SKM-1 (cell line): Measurements from ENCODE around the gene CARMIL3.
"Not testable (repeated sequence)": the region's sequence is repeated elsewhere in the genome, so short reads cannot be mapped to it uniquely, and the experiment has no call there.

Experiments used
- DNase-seq: peaks from one replicate; lab custom pipeline; 2025; ENCODE audit not compliant: unreplicated experiment; lab: John Stamatoyannopoulos, UW

CARMIL3 gene

DNA sequence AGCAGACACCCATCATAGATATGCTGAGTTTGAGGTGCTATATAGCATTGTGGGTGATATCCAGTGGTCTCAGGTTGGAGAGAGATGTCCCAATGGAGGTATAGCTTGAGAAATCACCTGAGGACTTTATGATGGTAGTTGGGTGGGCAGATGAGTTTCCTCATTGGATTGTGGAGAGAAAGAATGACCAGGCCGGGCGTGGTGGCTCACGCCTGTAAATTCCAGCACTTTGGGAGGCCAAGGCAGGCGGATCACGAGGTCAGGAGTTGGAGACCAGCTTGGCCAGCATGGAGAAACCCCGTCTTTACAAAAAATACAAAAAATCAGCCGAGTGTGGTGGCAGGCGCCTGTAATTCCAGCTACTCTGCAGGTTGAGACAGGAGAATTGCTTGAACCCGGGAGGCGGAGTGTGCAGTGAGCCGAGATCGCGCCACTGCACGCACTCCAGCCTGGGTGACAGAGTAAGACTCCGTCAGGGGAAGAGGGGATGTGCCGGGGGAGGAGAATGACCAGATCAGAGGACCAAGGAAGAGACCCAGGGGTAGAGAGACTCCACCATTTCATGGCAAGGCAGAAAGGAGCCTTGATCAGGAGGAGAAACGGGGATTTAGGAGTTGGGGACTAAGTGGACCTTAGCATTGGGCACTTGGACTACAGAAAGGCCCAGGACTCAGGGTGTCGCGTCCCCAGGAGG, 41.5 kb downstream of the CARMIL3 start:
- no peak for DNase-seq

- DNase-seq = peak; percentile 34
Measured at GRCh38 chr14:24093901-24094840, 42.4 kb downstream of the CARMIL3 start, which contains the start of gene PCK2. PCK2 (plus strand) TSS chr14:24094311; CDS start chr14:24094406, 95 bp downstream.

- no peak for DNase-seq
Measured at GRCh38 chr14:24094841-24095270, 43.0 kb downstream of the CARMIL3 start.

DNA sequence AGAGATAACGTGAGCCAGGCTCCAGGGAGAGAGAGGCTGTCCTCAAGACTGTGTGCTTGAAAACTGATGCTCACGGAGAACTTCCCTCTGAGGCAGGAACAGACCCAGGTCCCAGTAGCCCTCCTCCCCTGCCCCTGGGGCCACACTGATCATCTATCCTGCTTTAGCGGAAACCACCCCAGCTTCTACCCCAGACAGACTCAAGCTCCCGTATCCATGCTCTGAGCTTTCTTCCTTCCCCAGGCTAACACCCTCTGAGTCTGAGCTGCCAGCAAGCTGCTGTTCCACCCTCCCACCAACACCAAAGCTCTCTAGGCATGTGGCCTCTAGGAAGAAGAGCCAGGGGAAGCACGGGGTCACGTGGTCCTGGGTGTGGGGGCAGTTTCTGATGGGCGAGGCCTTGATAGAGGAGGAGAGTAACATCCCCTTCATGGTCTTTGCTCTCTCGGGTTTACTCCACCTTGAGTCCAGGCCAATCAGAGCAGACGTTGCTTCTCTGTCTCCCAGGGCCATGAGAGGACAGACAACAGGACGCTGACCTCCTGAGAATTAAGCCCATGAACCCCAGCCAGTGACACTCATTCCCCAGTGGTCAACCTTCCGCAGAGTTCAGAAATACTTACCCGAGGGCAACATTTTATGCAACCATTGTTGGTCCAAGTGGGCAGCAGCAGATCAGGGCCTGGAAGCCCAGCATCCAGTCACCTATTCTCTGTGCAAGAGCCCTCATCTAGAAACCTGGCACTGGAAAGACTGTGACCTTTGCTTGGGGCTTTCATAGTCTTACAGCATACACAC, 43.7 kb downstream of the CARMIL3 start:
- peak; percentile 6 for DNase-seq

DNA sequence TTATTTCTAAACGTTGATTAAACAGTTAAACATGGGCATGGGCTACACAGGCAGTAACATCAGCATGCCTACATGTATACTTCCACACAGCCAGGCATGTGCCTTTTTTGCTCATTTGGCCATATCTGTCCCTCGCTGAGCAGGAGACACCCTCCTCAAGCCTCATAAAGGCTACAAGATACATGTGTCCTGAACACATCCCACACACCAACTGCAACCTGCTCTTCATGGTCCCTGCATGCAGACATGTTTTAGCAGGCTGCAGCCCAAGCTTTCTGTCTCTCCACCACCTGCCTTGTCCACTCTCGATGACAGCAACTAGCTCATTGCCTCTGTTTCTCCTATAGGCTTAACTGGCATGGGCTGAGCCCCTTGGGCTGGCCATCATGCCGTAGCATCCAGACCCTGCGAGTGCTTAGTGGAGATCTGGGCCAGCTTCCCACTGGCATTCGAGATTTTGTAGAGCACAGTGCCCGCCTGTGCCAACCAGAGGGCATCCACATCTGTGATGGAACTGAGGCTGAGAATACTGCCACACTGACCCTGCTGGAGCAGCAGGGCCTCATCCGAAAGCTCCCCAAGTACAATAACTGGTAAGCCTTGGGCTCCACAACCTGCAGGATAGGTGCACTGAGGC, 44.9 kb downstream of the CARMIL3 start:
- no peak for DNase-seq

DNA sequence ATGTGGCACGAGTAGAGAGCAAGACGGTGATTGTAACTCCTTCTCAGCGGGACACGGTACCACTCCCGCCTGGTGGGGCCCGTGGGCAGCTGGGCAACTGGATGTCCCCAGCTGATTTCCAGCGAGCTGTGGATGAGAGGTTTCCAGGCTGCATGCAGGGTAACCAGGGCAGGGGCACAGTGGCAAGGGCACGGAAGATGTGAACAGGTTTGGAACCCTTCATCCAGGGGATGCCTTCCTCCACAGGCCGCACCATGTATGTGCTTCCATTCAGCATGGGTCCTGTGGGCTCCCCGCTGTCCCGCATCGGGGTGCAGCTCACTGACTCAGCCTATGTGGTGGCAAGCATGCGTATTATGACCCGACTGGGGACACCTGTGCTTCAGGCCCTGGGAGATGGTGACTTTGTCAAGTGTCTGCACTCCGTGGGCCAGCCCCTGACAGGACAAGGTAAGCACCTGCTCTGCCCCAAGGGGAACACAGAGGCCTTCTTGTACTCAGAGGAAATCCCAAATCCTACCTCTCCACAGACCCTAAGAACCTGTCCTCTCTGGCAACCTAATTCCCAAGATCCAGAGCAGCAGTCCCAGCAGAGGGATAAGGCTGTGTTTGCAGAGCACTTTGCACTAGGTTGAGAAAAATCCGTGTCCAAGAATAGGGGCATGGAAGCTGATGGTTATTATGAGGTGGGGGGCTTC, 46.6 kb downstream of the CARMIL3 start:
- DNase-seq = no peak

DNA sequence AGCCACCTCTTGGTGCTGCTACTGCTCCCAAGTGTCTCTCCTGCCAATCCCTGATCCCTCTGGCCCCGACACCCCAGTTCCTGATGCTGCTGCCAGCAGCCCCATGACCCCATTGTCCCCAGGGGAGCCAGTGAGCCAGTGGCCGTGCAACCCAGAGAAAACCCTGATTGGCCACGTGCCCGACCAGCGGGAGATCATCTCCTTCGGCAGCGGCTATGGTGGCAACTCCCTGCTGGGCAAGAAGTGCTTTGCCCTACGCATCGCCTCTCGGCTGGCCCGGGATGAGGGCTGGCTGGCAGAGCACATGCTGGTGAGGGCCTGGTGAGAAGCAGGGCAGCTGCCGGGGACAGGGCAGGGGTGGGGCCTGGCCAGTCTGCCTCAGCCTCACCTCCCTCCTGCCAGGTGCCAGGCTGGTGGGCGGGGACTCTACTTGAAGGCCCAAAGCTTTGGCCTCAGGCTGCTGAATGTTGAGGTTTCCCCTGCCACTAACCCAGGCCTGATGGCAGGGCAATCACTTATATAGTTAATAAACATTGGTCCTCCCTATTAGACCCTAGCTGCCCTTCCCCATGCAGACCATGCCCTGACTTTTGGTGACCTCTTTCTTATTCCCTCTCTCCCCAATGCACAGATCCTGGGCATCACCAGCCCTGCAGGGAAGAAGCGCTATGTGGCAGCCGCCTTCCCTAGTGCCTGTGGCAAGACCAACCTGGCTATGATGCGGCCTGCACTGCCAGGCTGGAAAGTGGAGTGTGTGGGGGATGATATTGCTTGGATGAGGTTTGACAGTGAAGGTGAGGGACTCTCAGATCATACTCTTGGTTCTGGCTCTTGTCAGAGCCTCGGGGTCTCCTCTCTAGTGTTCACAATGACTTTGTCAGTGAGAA, 47.4 kb downstream of the CARMIL3 start:
- no peak for DNase-seq

DNA sequence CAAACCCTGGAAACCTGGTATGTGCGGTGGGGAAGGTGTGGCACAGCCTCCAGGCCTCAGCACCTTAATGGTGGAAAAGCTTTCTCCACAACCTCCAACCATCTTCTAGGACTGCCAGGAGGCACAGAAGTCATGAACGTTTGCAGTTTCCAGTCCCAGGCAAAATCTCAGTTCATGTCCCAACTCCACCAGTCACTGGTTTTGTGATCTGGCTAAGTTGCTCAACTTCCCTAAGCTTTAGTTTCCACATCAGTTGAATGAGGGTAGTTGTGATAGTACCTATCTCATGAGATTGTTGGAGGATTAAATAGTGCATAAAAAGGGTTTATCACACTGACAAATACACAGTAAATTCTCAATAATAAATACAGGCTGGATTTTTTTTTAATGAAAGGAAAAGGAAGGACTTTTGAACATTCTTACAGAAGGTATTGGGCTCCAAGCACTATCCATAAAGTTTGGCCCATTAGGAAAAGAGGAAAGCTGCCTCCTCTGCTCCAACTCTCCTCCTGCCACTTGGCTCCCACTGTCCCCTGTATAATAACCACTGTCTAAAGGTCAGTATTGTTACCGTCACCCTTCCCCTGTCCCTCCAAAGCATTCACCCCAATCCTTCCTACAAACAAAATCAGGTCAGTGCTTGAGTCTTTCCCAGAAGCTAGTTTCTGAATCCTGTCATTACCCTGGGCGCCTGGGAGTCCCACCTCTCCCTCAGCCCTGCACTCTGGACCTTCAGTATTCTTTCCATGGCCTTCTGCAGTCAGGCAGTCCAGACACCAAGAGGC, 48.6 kb downstream of the CARMIL3 start:
- no peak for DNase-seq

- DNase-seq = no peak
Measured at GRCh38 chr14:24100982-24101494, 49.2 kb downstream of the CARMIL3 start.

GRCh38 chr14:24102357-24103048, 50.7 kb downstream of the CARMIL3 start:
- no peak for DNase-seq

DNA sequence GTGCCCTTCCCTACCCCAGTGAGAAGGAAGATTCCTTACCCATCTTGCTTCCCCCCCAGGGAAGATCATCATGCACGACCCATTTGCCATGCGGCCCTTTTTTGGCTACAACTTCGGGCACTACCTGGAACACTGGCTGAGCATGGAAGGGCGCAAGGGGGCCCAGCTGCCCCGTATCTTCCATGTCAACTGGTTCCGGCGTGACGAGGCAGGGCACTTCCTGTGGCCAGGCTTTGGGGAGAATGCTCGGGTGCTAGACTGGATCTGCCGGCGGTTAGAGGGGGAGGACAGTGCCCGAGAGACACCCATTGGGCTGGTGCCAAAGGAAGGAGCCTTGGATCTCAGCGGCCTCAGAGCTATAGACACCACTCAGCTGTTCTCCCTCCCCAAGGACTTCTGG, 51.6 kb downstream of the CARMIL3 start:
- DNase-seq = no peak

- not testable (repeated sequence) for DNase-seq
Measured at GRCh38 chr14:24105609-24106239, 53.9 kb downstream of the CARMIL3 start.

DNA sequence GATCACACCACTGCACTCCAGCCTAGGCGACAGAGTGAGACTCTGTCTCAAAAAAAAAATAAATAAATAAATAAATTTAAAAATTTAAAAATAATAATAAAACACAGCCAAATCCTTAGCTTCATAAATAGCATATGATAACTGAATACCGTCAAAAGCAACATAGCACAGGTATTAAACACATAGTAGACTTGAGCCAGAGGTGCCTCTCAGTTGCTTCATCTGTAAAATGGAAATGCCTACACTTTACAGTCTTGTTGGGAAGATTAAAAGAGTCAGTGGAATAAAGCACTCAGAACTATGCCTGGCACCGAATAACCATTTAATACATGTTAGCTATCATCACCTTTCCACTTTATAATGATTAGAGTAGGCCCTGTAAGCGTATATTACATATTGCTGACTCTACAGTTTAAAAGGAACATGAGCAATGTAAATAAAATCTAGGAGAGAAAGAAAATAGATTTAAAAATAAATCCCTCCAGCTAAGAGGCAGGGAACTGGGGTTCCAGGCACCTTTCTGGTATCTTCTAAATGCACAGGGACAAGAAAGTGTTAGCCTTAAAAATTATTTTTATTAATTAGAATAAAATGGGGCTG, 55.0 kb downstream of the CARMIL3 start:
- no peak for DNase-seq

- no peak for DNase-seq
Measured at GRCh38 chr14:24108336-24108874, 56.6 kb downstream of the CARMIL3 start.

- DNase-seq = no peak
Measured at GRCh38 chr14:24110060-24110459, 58.3 kb downstream of the CARMIL3 start.

DNA sequence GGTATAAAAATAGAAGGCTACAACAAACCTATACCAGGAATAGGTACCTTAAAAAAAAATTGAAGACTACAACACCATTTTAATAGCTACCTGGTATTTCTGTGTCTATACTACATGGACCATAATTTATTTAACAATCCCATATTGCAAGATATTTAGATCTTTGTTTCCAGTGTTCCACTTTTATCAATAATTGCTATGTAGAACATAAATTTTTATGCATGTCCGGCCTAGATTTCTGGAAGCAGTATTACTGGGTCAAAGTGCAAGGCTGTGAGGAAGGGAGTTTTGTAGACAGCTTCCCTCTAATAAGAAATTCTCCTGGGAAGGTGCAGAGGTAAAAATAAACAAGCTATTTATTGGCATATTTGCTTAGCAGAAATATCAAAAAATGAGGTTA, 58.7 kb downstream of the CARMIL3 start:
- DNase-seq = no peak
